Mesothelial cell of epicardium (in vitro differentiated cells): ENCODE results near the gene MAPRE3. TPM values are rescaled to one million over a fixed set of nuclear protein-coding genes. Genes with fewer than 3 reads are reported as not detected.

Experiments used
- DNase-seq, 2 experiments: peaks; one replicate each; pipeline ENCODE4 v3.0.0; 2021; ENCODE audit warnings: low spot score in 2 of 2; ENCODE audit not compliant: unreplicated experiment in 2 of 2
- H3K27ac Mint-ChIP-seq: 2 replicates; pipeline ENCODE4 v1.8.0; 2021; ENCODE audit warnings: mixed read lengths
- H3K27me3 Mint-ChIP-seq: 2 replicates; pipeline ENCODE4 v1.8.0; 2021; ENCODE audit warnings: low read depth, mixed read lengths
- H3K36me3 Mint-ChIP-seq: 2 replicates; pipeline ENCODE4 v1.8.0; 2021; ENCODE audit warnings: mixed read lengths
- H3K4me1 Mint-ChIP-seq: 2 replicates; pipeline ENCODE4 v1.8.0; 2021; ENCODE audit warnings: mixed read lengths
- H3K4me3 Mint-ChIP-seq: 2 replicates; pipeline ENCODE4 v1.8.0; 2021; ENCODE audit warnings: mild to moderate bottlenecking, moderate library complexity, mixed read lengths
- H3K9me3 Mint-ChIP-seq: 2 replicates; pipeline ENCODE4 v1.8.0; 2021; ENCODE audit warnings: mixed read lengths
- total RNA-seq: library from RNA; stranded (reverse); gene quantifications from 3 replicates; pipeline ENCODE4 v1.2.1, GENCODE V29; 2021
- TF ChIP-seq, protein P1 (sequence below): fragments of 200-600 bp; sonication (generic); IDR thresholded peaks from one replicate; pipeline ENCODE4 v1.5.0; 2021; ENCODE audit warnings: antibody characterized with exemption; ENCODE audit not compliant: unreplicated experiment

The MAPRE3 gene
- total RNA-seq, 1 donor from 2014 or later, result 14.8 TPM

DNA sequence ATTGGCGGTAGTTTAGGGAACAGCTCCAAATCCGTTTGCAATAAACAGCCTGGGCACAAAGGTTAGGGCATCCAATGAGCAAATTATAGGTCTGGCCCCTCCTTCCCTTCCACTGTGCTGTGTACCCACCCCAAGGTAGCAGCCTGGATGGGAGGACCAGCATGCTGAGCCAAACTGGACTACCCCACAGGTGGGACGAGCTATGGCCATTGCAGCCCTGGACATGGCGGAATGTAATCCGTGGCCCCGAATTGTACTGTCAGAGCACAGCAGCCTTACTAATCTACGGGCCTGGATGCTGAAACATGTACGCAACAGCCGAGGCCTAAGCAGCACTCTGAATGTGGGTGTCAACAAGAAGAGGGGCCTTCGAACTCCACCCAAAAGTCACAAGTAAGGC, 87.8 kb downstream of the MAPRE3 start:
- DNase-seq, result no peak
- H3K9me3 Mint-ChIP-seq, result no peaks in the 10 kb centered on the region
- peaks cover 25% of the 10 kb centered on the region for H3K36me3 Mint-ChIP-seq
- no peaks in the 10 kb centered on the region for H3K27me3 Mint-ChIP-seq
- TF ChIP-seq, protein P1, sequence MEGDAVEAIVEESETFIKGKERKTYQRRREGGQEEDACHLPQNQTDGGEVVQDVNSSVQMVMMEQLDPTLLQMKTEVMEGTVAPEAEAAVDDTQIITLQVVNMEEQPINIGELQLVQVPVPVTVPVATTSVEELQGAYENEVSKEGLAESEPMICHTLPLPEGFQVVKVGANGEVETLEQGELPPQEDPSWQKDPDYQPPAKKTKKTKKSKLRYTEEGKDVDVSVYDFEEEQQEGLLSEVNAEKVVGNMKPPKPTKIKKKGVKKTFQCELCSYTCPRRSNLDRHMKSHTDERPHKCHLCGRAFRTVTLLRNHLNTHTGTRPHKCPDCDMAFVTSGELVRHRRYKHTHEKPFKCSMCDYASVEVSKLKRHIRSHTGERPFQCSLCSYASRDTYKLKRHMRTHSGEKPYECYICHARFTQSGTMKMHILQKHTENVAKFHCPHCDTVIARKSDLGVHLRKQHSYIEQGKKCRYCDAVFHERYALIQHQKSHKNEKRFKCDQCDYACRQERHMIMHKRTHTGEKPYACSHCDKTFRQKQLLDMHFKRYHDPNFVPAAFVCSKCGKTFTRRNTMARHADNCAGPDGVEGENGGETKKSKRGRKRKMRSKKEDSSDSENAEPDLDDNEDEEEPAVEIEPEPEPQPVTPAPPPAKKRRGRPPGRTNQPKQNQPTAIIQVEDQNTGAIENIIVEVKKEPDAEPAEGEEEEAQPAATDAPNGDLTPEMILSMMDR, result no peak
- no peaks in the 10 kb centered on the region for H3K4me1 Mint-ChIP-seq
- no peak overlapping the region for H3K4me3 Mint-ChIP-seq
- no peak overlapping the region for H3K27ac Mint-ChIP-seq

DNA sequence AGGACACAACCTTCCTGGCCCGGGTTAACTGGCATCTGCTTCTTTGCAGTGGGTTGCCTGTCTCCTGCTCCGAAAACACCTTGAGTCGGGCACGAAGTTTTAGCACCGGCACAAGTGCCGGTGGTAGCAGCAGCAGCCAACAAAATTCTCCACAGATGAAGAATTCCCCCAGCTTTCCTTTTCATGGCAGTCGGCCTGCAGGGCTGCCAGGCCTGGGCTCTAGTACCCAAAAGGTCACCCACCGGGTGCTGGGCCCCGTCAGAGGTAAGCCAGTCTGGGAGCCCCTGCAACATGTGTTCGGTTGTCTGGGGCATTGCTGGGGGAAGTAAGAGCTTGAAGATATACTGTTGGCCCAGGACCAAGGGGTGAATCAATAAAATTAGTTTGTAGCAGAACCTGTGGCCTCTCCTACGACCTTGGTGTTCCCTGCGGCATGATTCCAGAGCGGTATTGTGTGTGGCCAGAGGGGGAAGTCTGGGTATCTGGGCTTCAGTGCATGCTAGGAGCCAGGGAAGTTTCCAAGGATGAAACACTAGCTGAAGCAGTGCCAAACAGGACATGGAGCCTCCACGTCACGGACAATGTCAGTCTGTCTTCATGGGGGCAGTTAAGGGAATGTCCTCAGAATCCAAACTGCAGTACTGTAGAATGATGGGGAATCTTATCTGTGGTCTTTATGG, 88.8 kb downstream of the MAPRE3 start:
- no peak overlapping the region for H3K27ac Mint-ChIP-seq
- DNase-seq, result no peak
- no peak overlapping the region for H3K4me3 Mint-ChIP-seq
- no peaks in the 10 kb centered on the region for H3K9me3 Mint-ChIP-seq
- peaks cover 31% of the 10 kb centered on the region for H3K36me3 Mint-ChIP-seq
- TF ChIP-seq, protein P1, result no peak
- no peaks in the 10 kb centered on the region for H3K27me3 Mint-ChIP-seq
- no peaks in the 10 kb centered on the region for H3K4me1 Mint-ChIP-seq

DNA sequence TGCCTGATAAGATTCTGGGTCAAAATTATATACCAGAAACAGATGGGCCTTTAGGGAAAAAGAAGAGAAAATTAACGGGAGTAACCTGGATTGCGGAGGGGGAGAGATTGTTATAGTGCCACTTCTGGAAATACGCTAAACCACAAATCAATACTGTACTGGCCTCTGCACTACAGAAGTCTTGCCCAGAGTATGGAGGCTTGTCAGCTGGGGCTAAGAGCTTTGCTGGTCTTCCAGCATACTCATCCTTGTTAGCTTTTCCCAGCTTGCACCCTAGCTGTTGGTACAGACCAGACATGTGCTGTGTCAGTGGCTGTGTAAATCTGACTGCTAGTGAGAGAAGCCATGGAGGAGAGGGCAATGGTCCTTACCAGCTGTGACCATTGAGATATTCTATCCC, 89.9 kb downstream of the MAPRE3 start:
- H3K36me3 Mint-ChIP-seq, result peaks cover 29% of the 10 kb centered on the region
- H3K4me1 Mint-ChIP-seq, result no peaks in the 10 kb centered on the region
- TF ChIP-seq, protein P1, result no peak
- H3K27me3 Mint-ChIP-seq, result no peaks in the 10 kb centered on the region
- no peaks in the 10 kb centered on the region for H3K9me3 Mint-ChIP-seq
- DNase-seq, result no peak
- H3K4me3 Mint-ChIP-seq, result no peak overlapping the region
- H3K27ac Mint-ChIP-seq, result no peak overlapping the region

DNA sequence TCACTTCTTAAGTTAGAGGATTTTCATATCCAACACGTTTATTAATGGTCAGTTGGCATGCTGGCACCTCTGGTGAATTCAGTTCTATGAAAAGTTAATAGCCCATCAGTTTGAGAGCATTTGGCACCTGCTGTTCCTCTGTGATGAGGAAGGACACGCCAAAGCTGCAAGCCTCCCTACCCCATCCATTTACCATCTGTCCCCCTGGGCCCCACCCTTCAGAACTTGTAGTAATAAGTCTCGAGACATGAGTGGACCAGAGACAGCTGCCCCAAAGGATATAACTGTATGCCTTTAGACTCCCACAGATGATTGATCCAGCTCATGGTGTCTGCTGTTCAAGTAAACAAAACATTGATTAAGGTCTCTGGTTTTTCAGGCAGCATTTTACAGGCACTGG, 94.7 kb downstream of the MAPRE3 start:
- peaks cover 8% of the 10 kb centered on the region for H3K4me1 Mint-ChIP-seq
- DNase-seq, result no peak
- TF ChIP-seq, protein P1, result no peak
- H3K4me3 Mint-ChIP-seq, result no peak overlapping the region
- no peaks in the 10 kb centered on the region for H3K9me3 Mint-ChIP-seq
- no peaks in the 10 kb centered on the region for H3K27me3 Mint-ChIP-seq
- H3K36me3 Mint-ChIP-seq, result peaks cover 31% of the 10 kb centered on the region
- H3K27ac Mint-ChIP-seq, result no peak overlapping the region

DNA sequence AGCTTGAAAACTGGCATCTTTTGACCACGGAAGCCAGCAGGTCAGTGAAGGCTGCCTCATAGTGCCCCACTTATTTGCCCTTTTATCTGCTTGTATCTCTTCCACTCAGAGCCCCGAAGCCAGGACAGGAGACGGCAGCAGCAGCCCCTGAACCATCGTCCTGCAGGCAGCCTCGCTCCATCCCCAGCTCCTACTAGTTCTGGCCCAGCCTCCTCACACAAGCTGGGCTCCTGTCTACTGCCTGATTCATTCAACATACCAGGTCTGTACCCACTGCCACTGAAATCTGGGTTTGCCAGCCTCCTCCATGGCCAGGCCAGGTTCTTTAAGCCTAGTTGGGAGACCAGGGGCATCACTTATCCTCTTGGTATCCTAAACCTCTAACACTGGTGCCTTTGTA, 96.9 kb downstream of the MAPRE3 start:
- Mint-ChIP-seq H3K27ac (peak overlapping the region; percentile 53), H3K9me3 (no peaks in the 10 kb centered on the region), H3K36me3 (peaks cover 29% of the 10 kb centered on the region), H3K4me3 (no peak overlapping the region), H3K27me3 (no peaks in the 10 kb centered on the region), H3K4me1 (peaks cover 22% of the 10 kb centered on the region)
- TF ChIP-seq, protein P1, result no peak
- no peak for DNase-seq
